GM18870 (cell line): Measurements from ENCODE around the gene ADAMTSL4.

Experiments used
- ATAC-seq: cut with Tn5 transposase; IDR thresholded peaks from one replicate; pipeline ENCODE4 v1.9.1; 2021; ENCODE audit warnings: moderate library complexity; ENCODE audit not compliant: unreplicated experiment

ADAMTSL4 gene

GRCh38 chr1:150548632-150549495, at the start of gene ADAMTSL4:
TSS of gene ADAMTSL4 (plus strand) at chr1:150549408. CDS start at chr1:150552289, 2,881 bp downstream.
- ATAC-seq: no peak

GRCh38 chr1:150505431-150505830, 43.8 kb upstream of the ADAMTSL4 start:
- ATAC-seq: no peak

GRCh38 chr1:150507912-150508864, 41.0 kb upstream of the ADAMTSL4 start, which contains the start of gene ECM1:
TSS of gene ECM1 (plus strand) at chr1:150508109. CDS start at chr1:150508210, 101 bp downstream.
- ATAC-seq: no peak

GRCh38 chr1:150508982-150509381, 40.2 kb upstream of the ADAMTSL4 start:
- no peak for ATAC-seq

- ATAC-seq: no peak
These were observed 37.7 kb upstream of the ADAMTSL4 start for GRCh38 chr1:150511551-150511950.

- no peak for ATAC-seq
These were observed 37.1 kb upstream of the ADAMTSL4 start for GRCh38 chr1:150511985-150512660.

- no peak for ATAC-seq
These were observed 36.4 kb upstream of the ADAMTSL4 start for GRCh38 chr1:150512846-150513245.

GRCh38 chr1:150513351-150513791, 35.8 kb upstream of the ADAMTSL4 start:
- no peak for ATAC-seq

- ATAC-seq: no peak
These were observed 34.9 kb upstream of the ADAMTSL4 start for GRCh38 chr1:150514260-150514659.

- no peak for ATAC-seq
These were observed 34.3 kb upstream of the ADAMTSL4 start for GRCh38 chr1:150514913-150515327.

- ATAC-seq: peak; percentile 84
These were observed 33.7 kb upstream of the ADAMTSL4 start, which contains the start of gene FALEC for GRCh38 chr1:150515328-150516049. TSS of gene FALEC (plus strand) at chr1:150515752.

- no peak for ATAC-seq
These were observed 33.1 kb upstream of the ADAMTSL4 start for GRCh38 chr1:150516050-150516591.

GRCh38 chr1:150516616-150517015, 32.6 kb upstream of the ADAMTSL4 start:
- ATAC-seq: no peak

GRCh38 chr1:150521196-150521968, 27.8 kb upstream of the ADAMTSL4 start:
- no peak for ATAC-seq

- ATAC-seq: no peak
These were observed 23.9 kb upstream of the ADAMTSL4 start for GRCh38 chr1:150525348-150525747.

- no peak for ATAC-seq
These were observed 21.0 kb upstream of the ADAMTSL4 start for GRCh38 chr1:150528196-150528595.

- no peak for ATAC-seq
These were observed 20.2 kb upstream of the ADAMTSL4 start for GRCh38 chr1:150529017-150529416.

GRCh38 chr1:150530491-150531159, 18.6 kb upstream of the ADAMTSL4 start:
- ATAC-seq: no peak
